CD14-positive monocyte (primary cell): ENCODE measurements around the gene GRB7. TPM values are rescaled to one million over a fixed set of nuclear protein-coding genes. Genes with fewer than 3 reads are reported as not detected.
A peak's percentile ranks its signal among the peaks of the same experiment; 100 is the strongest.

Experiments
- DNase-seq, 3 donors: peaks; one replicate each; pipeline ENCODE4 v3.0.0-alpha.2; 2011 to 2022
- H2AFZ ChIP-seq: 2 replicates; pipeline ENCODE4 v1.6.0; 2012; ENCODE audit warnings: mild to moderate bottlenecking, low read depth, low read length, inconsistent platforms; ENCODE audit not compliant: insufficient read depth, poor library complexity, severe bottlenecking
- H3K27ac ChIP-seq, 2 donors: 1 replicate in 1 of 2; 2 replicates in 1 of 2; pipeline ENCODE4 v1.5.1; 2012 to 2013; ENCODE audit warnings: low read length in 2 of 2, control low read depth in 1 of 2, inconsistent platforms in 1 of 2, low read depth in 1 of 2, mild to moderate bottlenecking in 1 of 2
- H3K27me3 ChIP-seq, 2 donors: one replicate each; pipeline versions ENCODE4 v1.6.0 to v1.6.1; 2011 to 2013; ENCODE audit warnings: low read length in 2 of 2; ENCODE audit not compliant: control insufficient read depth in 2 of 2, insufficient read depth in 2 of 2
- H3K36me3 ChIP-seq, 2 donors: replicated peaks in 1 of 2; 1 replicate in 1 of 2; 2 replicates in 1 of 2; pipeline versions ENCODE4 v1.5.1 to v1.6.1; 2012 to 2013; ENCODE audit warnings: low read length in 2 of 2, control low read depth in 1 of 2, inconsistent platforms in 1 of 2, mild to moderate bottlenecking in 1 of 2; ENCODE audit not compliant: insufficient read depth in 2 of 2, control insufficient read depth in 1 of 2
- H3K4me1 ChIP-seq, 2 donors: 1 replicate in 1 of 2; 2 replicates in 1 of 2; pipeline versions ENCODE4 v1.5.1 to v1.6.1; 2012 to 2013; ENCODE audit warnings: low read length in 2 of 2, control low read depth in 1 of 2, inconsistent platforms in 1 of 2, mild to moderate bottlenecking in 1 of 2, moderate library complexity in 1 of 2; ENCODE audit not compliant: insufficient read depth in 2 of 2, control insufficient read depth in 1 of 2
- H3K4me2 ChIP-seq: replicated peaks from 2 replicates; pipeline ENCODE3; 2012; ENCODE audit warnings: low read length, moderate library complexity, mild to moderate bottlenecking; ENCODE audit not compliant: poor library complexity, severe bottlenecking; ENCODE audit errors: extremely low read depth
- H3K4me3 ChIP-seq, 3 experiments: fragments of 200-600 bp in 1 of 3; sonication (generic) in 1 of 3; replicated peaks in 1 of 3; 1 replicate in 2 of 3; 2 replicates in 1 of 3; pipeline ENCODE4 v1.5.1; 2011 to 2013; ENCODE audit warnings: low read length in 3 of 3, mild to moderate bottlenecking in 3 of 3, control low read depth in 2 of 3, low read depth in 2 of 3, inconsistent platforms in 1 of 3, moderate library complexity in 1 of 3
- H3K79me2 ChIP-seq: 2 replicates; pipeline ENCODE4 v1.6.0; 2012; ENCODE audit warnings: mild to moderate bottlenecking, control low read depth, inconsistent platforms, low read length, moderate library complexity; ENCODE audit not compliant: insufficient read depth
- H3K9ac ChIP-seq: 2 replicates; pipeline ENCODE4 v1.6.0; 2017; ENCODE audit warnings: low read length, mild to moderate bottlenecking; ENCODE audit not compliant: insufficient read depth, poor library complexity, severe bottlenecking
- H3K9me3 ChIP-seq, 2 donors: replicated peaks in 1 of 2; 1 replicate in 1 of 2; 2 replicates in 1 of 2; pipeline versions ENCODE4 v1.5.1 to v1.6.1; 2012 to 2013; ENCODE audit warnings: low read length in 2 of 2, control low read depth in 1 of 2; ENCODE audit not compliant: control insufficient read depth in 1 of 2, insufficient read depth in 1 of 2
- H4K20me1 ChIP-seq: 2 replicates; pipeline ENCODE4 v1.6.0; 2012; ENCODE audit warnings: mild to moderate bottlenecking, low read length, control low read depth, moderate library complexity; ENCODE audit not compliant: insufficient read depth
- H3K27ac Mint-ChIP-seq, 7 donors: one replicate each; pipeline ENCODE4 v1.8.0; 2020; ENCODE audit warnings: mild to moderate bottlenecking in 7 of 7, mixed read lengths in 7 of 7, moderate library complexity in 6 of 7, inconsistent platforms in 2 of 7
- H3K27me3 Mint-ChIP-seq, 3 donors: one replicate each; pipeline ENCODE4 v1.8.0; 2021 to 2022; ENCODE audit warnings: low read depth in 3 of 3, mild to moderate bottlenecking in 3 of 3, mixed read lengths in 3 of 3, moderate library complexity in 3 of 3, inconsistent platforms in 1 of 3
- H3K36me3 Mint-ChIP-seq, 2 donors: one replicate each; pipeline ENCODE4 v1.8.0; 2020; ENCODE audit warnings: mixed read lengths in 2 of 2, inconsistent platforms in 1 of 2, mild to moderate bottlenecking in 1 of 2
- H3K4me1 Mint-ChIP-seq: one replicate; pipeline ENCODE4 v1.8.0; 2020; ENCODE audit warnings: mild to moderate bottlenecking, mixed read lengths
- H3K4me3 Mint-ChIP-seq, 2 donors: one replicate each; pipeline ENCODE4 v1.8.0; 2020; ENCODE audit warnings: mild to moderate bottlenecking in 2 of 2, mixed read lengths in 2 of 2, moderate library complexity in 1 of 2
- H3K9me3 Mint-ChIP-seq, 7 donors: one replicate each; pipeline ENCODE4 v1.8.0; 2020 to 2022; ENCODE audit warnings: mixed read lengths in 7 of 7, mild to moderate bottlenecking in 6 of 7, moderate library complexity in 6 of 7, inconsistent platforms in 2 of 7
- WGBS: methylation state at CpG from one replicate; pipeline ENCODE4 v1.1.5; 2013; ENCODE audit warnings: missing lambda C conversion rate; ENCODE audit not compliant: insufficient coverage; 5-methylcytosine and 5-hydroxymethylcytosine counted together
- intact Hi-C, 2 donors: fragments of 100-400 bp; cut with micrococcal nuclease; formaldehyde crosslinking; loops; one replicate each; pipeline versions ENCODE4 v1.15.0 to v1.15.1; 2023
- polyA plus RNA-seq, 3 donors: library from polyadenylated mRNA; depleted of rRNA in 1 of 3; unstranded in 2 of 3; stranded (reverse) in 1 of 3; fragments of 300-500 nt in 2 of 3; fragments of >200 nt in 1 of 3; fragmentation: Illumina TruSeq in 2 of 3; gene quantifications; 1 replicate in 2 of 3; 2 replicates in 1 of 3; pipeline ENCODE4 v1.2.3, GENCODE V29; 2012 to 2021
- TF ChIP-seq, protein P1 (sequence below): fragments of 200-600 bp; IDR thresholded peaks from one replicate; pipeline ENCODE4 v1.8.0; 2022; ENCODE audit warnings: antibody characterized with exemption, mild to moderate bottlenecking

GRB7 gene
- polyA plus RNA-seq, 3 donors = not detected

- intact Hi-C loops = loop anchor here (2.0 to 10.0 kb wide), 2 partner anchors 133 to 211 kb away; no protein-coding TSS in a partner anchor
- Mint-ChIP-seq H3K27me3 (peaks cover 13 to 24% (median 21%) of the 10 kb centered on the region in 3 donors), H3K4me3 (peak overlapping the region; percentile 41 to 67), H3K36me3 (no peaks in the 10 kb centered on the region), H3K27ac (peak overlapping the region in 6 of 7 donors; percentile 65 to 90 (median 86)), H3K9me3 (peaks cover 0 to 5% (median 0%) of the 10 kb centered on the region in 7 donors), H3K4me1 (peaks cover 43% of the 10 kb centered on the region)
- Histone ChIP-seq H3K79me2 (no peaks in the 10 kb centered on the region), H3K4me3 (no peak overlapping the region), H3K27me3 (peaks cover 0 to 2% of the 10 kb centered on the region in 2 donors), H3K9ac (no peak overlapping the region), H3K36me3 (no peaks in the 10 kb centered on the region), H2AFZ (peak overlapping the region; percentile 91), H3K27ac (no peak overlapping the region), H3K4me1 (peaks cover 38 to 41% of the 10 kb centered on the region in 2 donors), H3K9me3 (no peaks in the 10 kb centered on the region), H4K20me1 (no peaks in the 10 kb centered on the region), H3K4me2 (peak overlapping the region; percentile 85)
- 69% methylated on average over 12 of the region's 18 CpGs for WGBS
- peak in 1 of 3 donors; percentile 15 for DNase-seq
- TF ChIP-seq, protein P1, sequence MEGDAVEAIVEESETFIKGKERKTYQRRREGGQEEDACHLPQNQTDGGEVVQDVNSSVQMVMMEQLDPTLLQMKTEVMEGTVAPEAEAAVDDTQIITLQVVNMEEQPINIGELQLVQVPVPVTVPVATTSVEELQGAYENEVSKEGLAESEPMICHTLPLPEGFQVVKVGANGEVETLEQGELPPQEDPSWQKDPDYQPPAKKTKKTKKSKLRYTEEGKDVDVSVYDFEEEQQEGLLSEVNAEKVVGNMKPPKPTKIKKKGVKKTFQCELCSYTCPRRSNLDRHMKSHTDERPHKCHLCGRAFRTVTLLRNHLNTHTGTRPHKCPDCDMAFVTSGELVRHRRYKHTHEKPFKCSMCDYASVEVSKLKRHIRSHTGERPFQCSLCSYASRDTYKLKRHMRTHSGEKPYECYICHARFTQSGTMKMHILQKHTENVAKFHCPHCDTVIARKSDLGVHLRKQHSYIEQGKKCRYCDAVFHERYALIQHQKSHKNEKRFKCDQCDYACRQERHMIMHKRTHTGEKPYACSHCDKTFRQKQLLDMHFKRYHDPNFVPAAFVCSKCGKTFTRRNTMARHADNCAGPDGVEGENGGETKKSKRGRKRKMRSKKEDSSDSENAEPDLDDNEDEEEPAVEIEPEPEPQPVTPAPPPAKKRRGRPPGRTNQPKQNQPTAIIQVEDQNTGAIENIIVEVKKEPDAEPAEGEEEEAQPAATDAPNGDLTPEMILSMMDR = no peak
Observed at GRCh38 chr17:39755554-39756379, 18.0 kb downstream of the GRB7 start.

DNA sequence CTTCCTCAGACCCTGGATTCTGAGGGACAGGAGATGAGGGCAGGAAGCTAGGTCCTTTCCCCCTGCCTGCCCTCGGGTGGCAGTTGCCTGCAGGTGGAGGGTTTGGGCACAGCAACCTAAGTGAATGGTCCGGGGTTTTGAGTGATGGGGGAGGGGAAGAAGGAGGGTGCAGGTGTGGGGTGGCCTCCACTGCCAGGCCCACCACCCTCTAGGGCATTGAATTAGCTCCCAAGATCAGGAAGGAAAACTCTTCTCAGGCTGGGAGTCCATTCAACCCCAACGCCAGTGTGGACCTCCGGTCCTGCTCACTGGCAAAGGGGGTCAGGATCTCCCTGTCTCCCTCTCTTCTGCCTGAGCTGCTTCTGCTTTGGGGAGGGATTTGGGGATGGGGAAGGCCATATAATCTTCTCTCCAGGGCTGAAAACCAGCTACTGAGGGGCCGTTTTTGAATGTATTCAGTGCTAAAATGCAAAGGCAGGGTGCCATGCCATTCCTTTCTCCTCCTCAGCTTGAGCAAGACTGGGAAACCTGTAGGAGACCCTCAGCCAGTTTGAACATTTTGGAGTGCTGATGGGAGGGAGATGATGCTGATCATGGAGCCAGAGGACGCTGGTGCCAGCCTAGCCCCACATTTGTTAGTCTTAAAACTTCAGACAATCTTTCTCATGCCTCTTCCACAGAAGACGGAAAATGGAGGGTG lies 18.8 kb downstream of the GRB7 start:
- no peaks in the 10 kb centered on the region for H3K79me2 ChIP-seq
- WGBS = no CpG with 5 or more reads among the region's 7 CpGs
- no peak overlapping the region for H3K4me3 ChIP-seq
- H3K27me3 Mint-ChIP-seq = peaks cover 12 to 22% (median 21%) of the 10 kb centered on the region in 3 donors
- H3K27ac Mint-ChIP-seq = peak overlapping the region in 3 of 7 donors; percentile 61 to 90 (median 65)
- H3K36me3 ChIP-seq = no peaks in the 10 kb centered on the region
- H3K4me1 ChIP-seq = peaks cover 38 to 41% of the 10 kb centered on the region in 2 donors
- H3K4me2 ChIP-seq = no peak overlapping the region
- no peaks in the 10 kb centered on the region for H3K36me3 Mint-ChIP-seq
- TF ChIP-seq, protein P1 = no peak
- H3K27me3 ChIP-seq = peaks cover 0 to 2% of the 10 kb centered on the region in 2 donors
- H4K20me1 ChIP-seq = no peaks in the 10 kb centered on the region
- H3K27ac ChIP-seq = no peak overlapping the region
- peaks cover 0 to 5% (median 0%) of the 10 kb centered on the region in 7 donors for H3K9me3 Mint-ChIP-seq
- H3K9ac ChIP-seq = no peak overlapping the region
- H2AFZ ChIP-seq = peak overlapping the region; percentile 91
- intact Hi-C loops = loop anchor here in 1 of 2 donors (10.0 kb wide), 1 partner anchor 212 kb away; no protein-coding TSS in a partner anchor
- peaks cover 43% of the 10 kb centered on the region for H3K4me1 Mint-ChIP-seq
- DNase-seq = no peak
- no peaks in the 10 kb centered on the region for H3K9me3 ChIP-seq
- H3K4me3 Mint-ChIP-seq = peak overlapping the region in 1 of 2 donors; percentile 31
